HepG2 (cell line): ENCODE measurements around the gene PRADC1. TPM values are rescaled to one million over a fixed set of nuclear protein-coding genes. Genes with fewer than 3 reads are reported as not detected.
A peak's percentile ranks its signal among the peaks of the same experiment; 100 is the strongest.

Experiments
- ATAC-seq: fragments of 200-7000 bp; cut with Tn5 transposase; 3 replicates; pipeline ENCODE4 v1.9.1; 2020; ENCODE audit warnings: mild to moderate bottlenecking, moderate library complexity
- BruUV-seq: library from RNA; stranded (reverse); fragments of 400-500 nt; replicated peaks from 2 replicates; lab custom pipeline; 2021; lab: Mats Ljungman, UMichigan
- CTCF ChIA-PET: fragments of 300-600 bp; formaldehyde crosslinking; extraction: SDS; loops from one replicate; lab custom pipeline; 2021; ENCODE audit warnings: low total read pairs, inconsistent platforms, low intra/inter-chr PET ratio; lab: Yijun Ruan, JAX
- POLR2A ChIA-PET: fragments of 350-600 bp; sonication (Branson Sonifier 250); formaldehyde crosslinking; loops from one replicate; lab custom pipeline; 2020; ENCODE audit warnings: antibody characterized with exemption, inconsistent platforms; lab: Yijun Ruan, JAX
- DNase-seq: peaks from one replicate; pipeline ENCODE4 v3.0.0-alpha.2; 2015; ENCODE audit warnings: low spot score
- FAIRE-seq: peaks from 3 replicates; lab custom pipeline; 2011; peaks lifted over from hg19 to GRCh38; lab: Jason Lieb, UNC
- H2AFZ ChIP-seq: one replicate; pipeline ENCODE4 v1.6.1; 2011; ENCODE audit warnings: low read length, inconsistent platforms
- H3K27ac ChIP-seq: fragments of 300-600 bp; 3 replicates; pipeline ENCODE4 v1.8.0; 2011; ENCODE audit warnings: mixed run types, mild to moderate bottlenecking, mixed read lengths, low read length, inconsistent platforms; ENCODE audit not compliant: insufficient read depth; ENCODE audit errors: extremely low read length
- H3K27me3 ChIP-seq, 2 experiments: fragments of 200-600 bp in 1 of 2; 2 replicates in 1 of 2; 3 replicates in 1 of 2; pipeline versions ENCODE4 v1.6.0 to v1.8.0; 2011; ENCODE audit warnings: low read length in 2 of 2, mild to moderate bottlenecking in 2 of 2, moderate library complexity in 2 of 2, inconsistent platforms in 1 of 2; ENCODE audit not compliant: insufficient read depth in 2 of 2, control insufficient read depth in 1 of 2
- H3K36me3 ChIP-seq, 2 experiments: fragments of 200-600 bp in 1 of 2; replicated peaks in 1 of 2; 2 replicates in 1 of 2; 3 replicates in 1 of 2; pipeline versions ENCODE4 v1.5.1 to v1.8.0; 2011; ENCODE audit warnings: low read length in 2 of 2, inconsistent platforms in 1 of 2; ENCODE audit not compliant: insufficient read depth in 2 of 2, control insufficient read depth in 1 of 2
- H3K4me1 ChIP-seq: 2 replicates; pipeline ENCODE4 v1.5.1; 2012; ENCODE audit warnings: low read length, inconsistent platforms; ENCODE audit not compliant: insufficient read depth
- H3K4me2 ChIP-seq: 2 replicates; pipeline ENCODE4 v1.6.0; 2011; ENCODE audit warnings: low read depth, low read length, inconsistent platforms
- H3K4me3 ChIP-seq, 3 experiments: fragments of 200-600 bp in 1 of 3; sonication (generic), shearing (Covaris generic) in 1 of 3; replicated peaks in 1 of 3; 2 replicates each; pipeline ENCODE4 v1.5.1; 2011 to 2016; ENCODE audit warnings: low read length in 3 of 3, inconsistent platforms in 2 of 3, low read depth in 2 of 3, mild to moderate bottlenecking in 2 of 3, control low read depth in 1 of 3, mixed read lengths in 1 of 3; ENCODE audit not compliant: insufficient read depth in 1 of 3
- H3K79me2 ChIP-seq: one replicate; pipeline ENCODE4 v1.6.1; 2011; ENCODE audit warnings: low read length, inconsistent platforms; ENCODE audit not compliant: insufficient read depth
- H3K9ac ChIP-seq: 2 replicates; pipeline ENCODE4 v1.6.0; 2011; ENCODE audit warnings: mild to moderate bottlenecking, low read depth, low read length, inconsistent platforms; ENCODE audit not compliant: insufficient read depth
- H3K9me3 ChIP-seq: 2 replicates; pipeline ENCODE4 v1.5.1; 2012; ENCODE audit warnings: mild to moderate bottlenecking, low read length
- H4K20me1 ChIP-seq: 2 replicates; pipeline ENCODE4 v1.6.0; 2011; ENCODE audit warnings: inconsistent platforms, mild to moderate bottlenecking, low read length, moderate library complexity; ENCODE audit not compliant: insufficient read depth
- ARNTL ChIP-seq: sonication (generic); formaldehyde crosslinking; IDR thresholded peaks from 2 replicates; pipeline ENCODE4 v1.4.0; 2020; ENCODE audit warnings: mild to moderate bottlenecking, missing genetic modification reagents
- CCAR2 ChIP-seq: fragments of 200-400 bp; formaldehyde crosslinking; optimal IDR thresholded peaks from 2 replicates; pipeline ENCODE3; 2018; ENCODE audit warnings: low read depth, mild to moderate bottlenecking, low read length, moderate library complexity
- ELF3 ChIP-seq: IDR thresholded peaks from 2 replicates; pipeline ENCODE4 v1.6.1; 2016; ENCODE audit warnings: missing genetic modification reagents, missing compliant biosample characterization
- GATAD1 ChIP-seq: IDR thresholded peaks from 2 replicates; pipeline ENCODE4 v1.6.1; 2016; ENCODE audit warnings: missing genetic modification reagents, missing compliant biosample characterization
- HNF1A ChIP-seq, 2 experiments: sonication (generic) in 1 of 2; formaldehyde crosslinking in 1 of 2; IDR thresholded peaks; 2 replicates each; pipeline versions ENCODE4 v1.4.0 to v1.6.1; 2016 to 2020; ENCODE audit warnings: borderline replicate concordance in 1 of 2, low read depth in 1 of 2, mild to moderate bottlenecking in 1 of 2, missing genetic modification reagents in 1 of 2
- IRF2 ChIP-seq: IDR thresholded peaks from 2 replicates; pipeline ENCODE4 v1.6.1; 2018; ENCODE audit warnings: missing genetic modification reagents, missing compliant biosample characterization
- ISL2 ChIP-seq: sonication (generic); formaldehyde crosslinking; IDR thresholded peaks from 2 replicates; pipeline ENCODE4 v1.5.0; 2020; ENCODE audit warnings: missing genetic modification reagents
- JUNB ChIP-seq: sonication (generic); formaldehyde crosslinking; IDR thresholded peaks from 2 replicates; pipeline ENCODE4 v1.8.0; 2022; ENCODE audit warnings: missing genetic modification reagents, mild to moderate bottlenecking, borderline replicate concordance
- MXI1 ChIP-seq: IDR thresholded peaks from 3 replicates; pipeline ENCODE4 v1.6.1; 2012; ENCODE audit warnings: low read depth, low read length, inconsistent platforms, borderline replicate concordance
- PAF1 ChIP-seq: IDR thresholded peaks from 2 replicates; pipeline ENCODE4 v1.6.1; 2016; ENCODE audit warnings: missing genetic modification reagents, missing compliant biosample characterization
- PPARG ChIP-seq: conservative IDR thresholded peaks from 2 replicates; pipeline ENCODE4 v1.6.1; 2016; ENCODE audit warnings: missing biosample characterization, missing genetic modification reagents
- RELA ChIP-seq: sonication (generic); formaldehyde crosslinking; IDR thresholded peaks from 2 replicates; pipeline ENCODE4 v1.4.0; 2020; ENCODE audit warnings: missing genetic modification reagents
- RFX3 ChIP-seq: IDR thresholded peaks from 2 replicates; pipeline ENCODE4 v1.6.1; 2016; ENCODE audit warnings: missing biosample characterization, missing genetic modification reagents
- TRIM24 ChIP-seq: sonication (generic); formaldehyde crosslinking; IDR thresholded peaks from 2 replicates; pipeline ENCODE4 v1.8.0; 2022; ENCODE audit warnings: mild to moderate bottlenecking, missing genetic modification reagents
- ZNF138 ChIP-seq: sonication (generic); formaldehyde crosslinking; IDR thresholded peaks from 2 replicates; pipeline ENCODE4 v1.5.0; 2020; ENCODE audit warnings: mild to moderate bottlenecking, low read depth, missing genetic modification reagents
- ZNF263 ChIP-seq: sonication (generic); formaldehyde crosslinking; IDR thresholded peaks from 2 replicates; pipeline ENCODE4 v1.4.0; 2020; ENCODE audit warnings: missing genetic modification reagents
- ZNF441 ChIP-seq: sonication (generic); formaldehyde crosslinking; IDR thresholded peaks from 2 replicates; pipeline ENCODE4 v1.7.0; 2021; ENCODE audit warnings: missing genetic modification reagents, borderline replicate concordance
- ZNF556 ChIP-seq: sonication (generic); formaldehyde crosslinking; IDR thresholded peaks from 2 replicates; pipeline ENCODE4 v1.4.0; 2020; ENCODE audit warnings: mild to moderate bottlenecking, missing genetic modification reagents, borderline replicate concordance
- ZNF879 ChIP-seq: sonication (generic); formaldehyde crosslinking; IDR thresholded peaks from 2 replicates; pipeline ENCODE4 v1.8.1; 2023; ENCODE audit warnings: missing genetic modification reagents
- ZSCAN5A ChIP-seq: sonication (generic); formaldehyde crosslinking; IDR thresholded peaks from 2 replicates; pipeline ENCODE4 v1.8.0; 2022; ENCODE audit warnings: mild to moderate bottlenecking, missing genetic modification reagents, borderline replicate concordance
- in situ Hi-C: cut with HindIII; loops from 2 replicates; pipeline ENCODE4 v1.10.0; 2017; ENCODE audit warnings: low pct_unique_long_range_greater_than_20kb; ENCODE audit not compliant: extremely low pct_ligation_motif_present
- intact Hi-C: fragments of 100-400 bp; cut with micrococcal nuclease; formaldehyde crosslinking; loops from one replicate; pipeline ENCODE4 v1.10.0; 2022; ENCODE audit not compliant: unreplicated experiment
- polyA plus RNA-seq, 8 experiments: library from polyadenylated mRNA; depleted of rRNA in 3 of 8; stranded (reverse) in 7 of 8; unstranded in 1 of 8; fragments of >200 nt; fragmentation: Illumina TruSeq in 4 of 8; extraction: Trizol in 4 of 8; gene quantifications; 2 replicates each; pipeline versions ENCODE4 v1.2.1 to v1.2.3, GENCODE V29; 2011 to 2016; ENCODE audit warnings: low read depth in 4 of 8, missing spikeins in 1 of 8, mixed read lengths in 1 of 8; ENCODE audit not compliant: insufficient read depth in 1 of 8
- total RNA-seq, 5 experiments: library from RNA; depleted of rRNA; stranded (reverse); fragments of >200 nt; fragmentation: Illumina TruSeq; extraction: Trizol; gene quantifications; 2 replicates each; pipeline ENCODE4 v1.2.3, GENCODE V29; 2016; ENCODE audit warnings: low read depth in 1 of 5

Gene PRADC1
- total and polyA plus RNA-seq, 2 of the 13 experiments (the other 11 are each of a cell fraction or from before 2014, with no cell fraction given), result 12.1 to 37.2 TPM

- TF ChIP-seq TRIM24 (CRISPR knock-in tag) (no peak), GATAD1 (CRISPR knock-in tag) (peak; percentile 71), MXI1 (peak; percentile 99), RFX3 (0 out of 2 replicates have a peak, but pooled peaks have one; percentile 28), ZNF441 (CRISPR knock-in tag) (peak; percentile 81), CCAR2 (no peak), IRF2 (CRISPR knock-in tag) (no peak; the same call in 1 of the 2 replicates), PAF1 (no peak), ZSCAN5A (no peak), ELF3 (CRISPR knock-in tag) (peak; percentile 39; the same call in 1 of the 2 replicates)
Observed at GRCh38 chr2:73233154-73233931, at the start of gene PRADC1 (continued).

DNA sequence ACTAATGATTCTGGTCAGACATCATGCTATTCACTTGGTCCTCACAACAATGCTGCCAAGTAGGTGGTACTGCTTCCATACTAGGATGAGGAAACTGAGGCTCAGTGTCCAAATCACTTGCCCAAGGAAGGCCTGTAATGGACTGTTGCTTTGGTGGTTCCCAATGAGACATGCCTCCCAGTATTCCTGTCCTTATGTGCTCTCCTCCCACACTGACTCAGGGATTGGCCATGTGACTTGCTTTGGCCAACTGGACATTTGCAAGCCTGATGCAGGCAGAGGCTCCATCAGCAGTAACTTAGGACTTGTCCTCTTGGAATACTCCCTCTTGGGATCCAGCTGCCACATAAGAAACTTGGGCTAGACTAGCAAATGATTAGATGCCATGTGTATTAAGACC is 48.2 kb upstream of the PRADC1 start:
- Histone ChIP-seq H3K4me3 (no peak overlapping the region), H2AFZ (no peak overlapping the region), H3K27me3 (no peaks in the 10 kb centered on the region; a peak in 1 of 5 replicates), H4K20me1 (no peaks in the 10 kb centered on the region), H3K27ac (no peak overlapping the region), H3K9ac (no peak overlapping the region), H3K36me3 (no peaks in the 10 kb centered on the region; a peak in 2 of 5 replicates), H3K4me1 (peaks cover 25% of the 10 kb centered on the region), H3K4me2 (no peak overlapping the region), H3K79me2 (peaks cover 8% of the 10 kb centered on the region), H3K9me3 (no peaks in the 10 kb centered on the region)
- DNase-seq, result no peak
- no peak for FAIRE-seq
- BruUV-seq, result no TSS peak
- in situ Hi-C loops, result no loop called here
- CTCF ChIA-PET, result no interaction called here
- intact Hi-C loops, result loop anchor here (5.0 kb wide), 1 partner anchor 49 kb away; the partner anchor contains the start of genes CCT7 and PRADC1
- POLR2A ChIA-PET, result interaction anchor here (1.1 kb wide), 1 partner anchor 47 kb away, joined by 3 read pairs; the partner anchor contains the start of gene CCT7
- no peak for ATAC-seq
- TF ChIP-seq PPARG (CRISPR knock-in tag), result no peak
- TF ChIP-seq ZNF138 (CRISPR knock-in tag), result no peak
- no peak for TF ChIP-seq JUNB
- no peak for TF ChIP-seq RELA
- no peak for TF ChIP-seq ZNF879 (CRISPR knock-in tag)
- no peak for TF ChIP-seq ZNF263 (CRISPR knock-in tag)
- no peak for TF ChIP-seq HNF1A (IDR thresholded peaks at IDR 0.05; ENCODE audit: low read depth)
- TF ChIP-seq HNF1A (CRISPR knock-in tag; IDR thresholded peaks at IDR 0.05; ENCODE audit: borderline replicate concordance), result no peak
- TF ChIP-seq ISL2 (CRISPR knock-in tag), result no peak
- TF ChIP-seq ZNF556, result no peak
- TF ChIP-seq ARNTL (CRISPR knock-in tag), result no peak
